ENCODE results near the gene IQSEC1. TPM values are rescaled to one million over a fixed set of nuclear protein-coding genes. Genes with fewer than 3 reads are reported as not detected.

IQSEC1 gene
- total and polyA plus RNA-seq, 9 of the 15 experiments (the other 6 are each of a cell fraction or from before 2014, with no cell fraction given): 0.56 to 39.0 (median 6.8) TPM

DNA sequence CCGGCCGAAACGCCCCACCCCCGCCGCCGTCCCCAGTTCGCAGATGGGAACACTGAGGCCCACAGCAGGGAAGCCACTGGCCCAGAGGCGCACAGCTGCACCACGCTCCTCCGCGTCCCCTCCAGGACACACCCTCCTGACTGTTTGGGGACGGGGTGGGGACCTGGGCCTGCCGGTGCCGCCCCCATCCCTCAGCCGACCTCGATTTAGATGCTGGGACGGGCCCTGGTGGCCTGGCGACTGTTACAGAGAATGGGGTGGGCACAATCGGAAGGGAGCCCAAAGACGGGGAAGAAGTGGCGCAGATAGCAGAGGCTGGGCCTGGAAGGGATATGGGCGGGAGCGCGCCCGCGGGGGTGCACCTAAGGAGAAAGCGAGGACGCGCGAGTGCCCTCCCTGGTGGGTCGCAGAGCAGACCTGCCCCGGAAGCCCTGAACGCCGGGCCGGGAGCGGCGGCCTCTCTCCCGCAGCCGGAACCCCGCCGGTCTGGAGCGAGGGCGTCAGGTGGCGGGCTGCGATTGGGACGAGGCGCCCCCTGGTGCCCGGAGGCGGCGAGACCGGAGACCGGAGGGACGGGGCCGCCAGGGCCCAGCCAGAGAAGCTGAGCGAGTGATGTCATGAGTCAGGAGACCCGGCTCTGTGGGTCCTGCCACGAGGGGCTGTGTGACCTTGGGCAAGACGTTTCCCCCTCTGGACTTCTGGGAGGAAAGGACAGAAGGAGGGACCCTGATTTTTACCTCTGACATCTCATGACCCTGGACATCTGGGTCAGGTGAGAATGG, 78.4 kb downstream of the IQSEC1 start (continued):
- TF ChIP-seq, protein P1, sequence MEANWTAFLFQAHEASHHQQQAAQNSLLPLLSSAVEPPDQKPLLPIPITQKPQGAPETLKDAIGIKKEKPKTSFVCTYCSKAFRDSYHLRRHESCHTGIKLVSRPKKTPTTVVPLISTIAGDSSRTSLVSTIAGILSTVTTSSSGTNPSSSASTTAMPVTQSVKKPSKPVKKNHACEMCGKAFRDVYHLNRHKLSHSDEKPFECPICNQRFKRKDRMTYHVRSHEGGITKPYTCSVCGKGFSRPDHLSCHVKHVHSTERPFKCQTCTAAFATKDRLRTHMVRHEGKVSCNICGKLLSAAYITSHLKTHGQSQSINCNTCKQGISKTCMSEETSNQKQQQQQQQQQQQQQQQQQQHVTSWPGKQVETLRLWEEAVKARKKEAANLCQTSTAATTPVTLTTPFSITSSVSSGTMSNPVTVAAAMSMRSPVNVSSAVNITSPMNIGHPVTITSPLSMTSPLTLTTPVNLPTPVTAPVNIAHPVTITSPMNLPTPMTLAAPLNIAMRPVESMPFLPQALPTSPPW (CRISPR knock-in tag; IDR thresholded peaks at IDR 0.05): no peak
- no peak for TF ChIP-seq ELF4 (CRISPR knock-in tag; IDR thresholded peaks at IDR 0.05)
- TF ChIP-seq, protein P2, sequence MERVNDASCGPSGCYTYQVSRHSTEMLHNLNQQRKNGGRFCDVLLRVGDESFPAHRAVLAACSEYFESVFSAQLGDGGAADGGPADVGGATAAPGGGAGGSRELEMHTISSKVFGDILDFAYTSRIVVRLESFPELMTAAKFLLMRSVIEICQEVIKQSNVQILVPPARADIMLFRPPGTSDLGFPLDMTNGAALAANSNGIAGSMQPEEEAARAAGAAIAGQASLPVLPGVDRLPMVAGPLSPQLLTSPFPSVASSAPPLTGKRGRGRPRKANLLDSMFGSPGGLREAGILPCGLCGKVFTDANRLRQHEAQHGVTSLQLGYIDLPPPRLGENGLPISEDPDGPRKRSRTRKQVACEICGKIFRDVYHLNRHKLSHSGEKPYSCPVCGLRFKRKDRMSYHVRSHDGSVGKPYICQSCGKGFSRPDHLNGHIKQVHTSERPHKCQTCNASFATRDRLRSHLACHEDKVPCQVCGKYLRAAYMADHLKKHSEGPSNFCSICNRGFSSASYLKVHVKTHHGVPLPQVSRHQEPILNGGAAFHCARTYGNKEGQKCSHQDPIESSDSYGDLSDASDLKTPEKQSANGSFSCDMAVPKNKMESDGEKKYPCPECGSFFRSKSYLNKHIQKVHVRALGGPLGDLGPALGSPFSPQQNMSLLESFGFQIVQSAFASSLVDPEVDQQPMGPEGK (CRISPR knock-in tag; IDR thresholded peaks at IDR 0.05; ENCODE audit: borderline replicate concordance): no peak
- TF ChIP-seq PTRF (tag; IDR thresholded peaks at IDR 0.05): no peak
- peak; percentile 77; the same call in 1 of the 2 replicates for TF ChIP-seq PHF21A (IDR thresholded peaks at IDR 0.05; ENCODE audit: borderline replicate concordance, low read depth)
- no peak for TF ChIP-seq ILK (tag; IDR thresholded peaks at IDR 0.05; ENCODE audit: borderline replicate concordance, low read depth)
- no peak for TF ChIP-seq RFX5 (IDR thresholded peaks at IDR 0.05; ENCODE audit: low read depth, low read length)
- TF ChIP-seq ZNF436 (CRISPR knock-in tag; IDR thresholded peaks at IDR 0.05): no peak
- TF ChIP-seq BRF1 (IDR thresholded peaks at IDR 0.05; ENCODE audit: borderline replicate concordance, extremely low read depth, insufficient read length): no peak
- no peak for TF ChIP-seq EHMT2 (IDR thresholded peaks at IDR 0.05)
- no peak for TF ChIP-seq ZNF217 (CRISPR knock-in tag; IDR thresholded peaks at IDR 0.05)
- no peak for TF ChIP-seq IRF2 (CRISPR knock-in tag; IDR thresholded peaks at IDR 0.05)
- no peak for TF ChIP-seq GATA2 (CRISPR knock-in tag; IDR thresholded peaks at IDR 0.05)
- TF ChIP-seq HNRNPLL (IDR thresholded peaks at IDR 0.05; ENCODE audit: low read depth, low read length, poor library complexity, severe bottlenecking): peak; percentile 50
- peak; percentile 67; the same call in 1 of the 2 replicates for TF ChIP-seq ERF (CRISPR knock-in tag; IDR thresholded peaks at IDR 0.05)
- TF ChIP-seq, protein P3, sequence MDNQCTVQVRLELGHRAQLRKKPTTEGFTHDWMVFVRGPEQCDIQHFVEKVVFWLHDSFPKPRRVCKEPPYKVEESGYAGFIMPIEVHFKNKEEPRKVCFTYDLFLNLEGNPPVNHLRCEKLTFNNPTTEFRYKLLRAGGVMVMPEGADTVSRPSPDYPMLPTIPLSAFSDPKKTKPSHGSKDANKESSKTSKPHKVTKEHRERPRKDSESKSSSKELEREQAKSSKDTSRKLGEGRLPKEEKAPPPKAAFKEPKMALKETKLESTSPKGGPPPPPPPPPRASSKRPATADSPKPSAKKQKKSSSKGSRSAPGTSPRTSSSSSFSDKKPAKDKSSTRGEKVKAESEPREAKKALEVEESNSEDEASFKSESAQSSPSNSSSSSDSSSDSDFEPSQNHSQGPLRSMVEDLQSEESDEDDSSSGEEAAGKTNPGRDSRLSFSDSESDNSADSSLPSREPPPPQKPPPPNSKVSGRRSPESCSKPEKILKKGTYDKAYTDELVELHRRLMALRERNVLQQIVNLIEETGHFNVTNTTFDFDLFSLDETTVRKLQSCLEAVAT (IDR thresholded peaks at IDR 0.05): 0 out of 4 replicates have a peak, but pooled peaks have one; percentile 31 to 66
- no peak; the same call in 1 of the 2 replicates for TF ChIP-seq ZZZ3 (IDR thresholded peaks at IDR 0.05)
- no peak for TF ChIP-seq ZNF263 (CRISPR knock-in tag; IDR thresholded peaks at IDR 0.05; ENCODE audit: borderline replicate concordance)
- no peak for TF ChIP-seq WHSC1 (IDR thresholded peaks at IDR 0.05; ENCODE audit: low read length)
- TF ChIP-seq HLTF (IDR thresholded peaks at IDR 0.05): peak; percentile 88
- 0 out of 2 replicates have a peak, but pooled peaks have one; percentile 37 for TF ChIP-seq TAF7 (tag; IDR thresholded peaks at IDR 0.05)
- TF ChIP-seq DIDO1 (tag; IDR thresholded peaks at IDR 0.05; ENCODE audit: low read depth): no peak
